Fibroblast of skin of back (primary cell): ENCODE results near the gene TRAF2.

Experiments used
- DNase-seq: peaks from one replicate; pipeline ENCODE4 v3.0.0-alpha.2; 2013

Gene TRAF2

GRCh38 chr9:136913701-136914438, 27.6 kb downstream of the TRAF2 start:
- no peak for DNase-seq

- DNase-seq, result no peak
Measured at GRCh38 chr9:136915632-136916329, 29.5 kb downstream of the TRAF2 start.

- DNase-seq, result no peak
Measured at GRCh38 chr9:136916330-136917184, 30.2 kb downstream of the TRAF2 start.

GRCh38 chr9:136917902-136918301, 31.6 kb downstream of the TRAF2 start:
- DNase-seq, result no peak

GRCh38 chr9:136920069-136920468, 33.8 kb downstream of the TRAF2 start:
- DNase-seq, result no peak

- no peak for DNase-seq
Measured at GRCh38 chr9:136920734-136921231, 34.5 kb downstream of the TRAF2 start.

- no peak for DNase-seq
Measured at GRCh38 chr9:136921307-136921706, 35.0 kb downstream of the TRAF2 start.

GRCh38 chr9:136921718-136922117, 35.4 kb downstream of the TRAF2 start:
- DNase-seq, result no peak

- DNase-seq, result no peak
Measured at GRCh38 chr9:136922540-136922939, 36.2 kb downstream of the TRAF2 start.

GRCh38 chr9:136923881-136924280, 37.6 kb downstream of the TRAF2 start:
- DNase-seq, result no peak

GRCh38 chr9:136925414-136926153, 39.3 kb downstream of the TRAF2 start:
- DNase-seq, result no peak

- no peak for DNase-seq
Measured at GRCh38 chr9:136926154-136926704, 39.9 kb downstream of the TRAF2 start.

GRCh38 chr9:136926749-136927148, 40.4 kb downstream of the TRAF2 start:
- DNase-seq, result no peak

GRCh38 chr9:136927343-136928271, 41.3 kb downstream of the TRAF2 start:
- no peak for DNase-seq

- DNase-seq, result no peak
Measured at GRCh38 chr9:136928591-136928990, 42.3 kb downstream of the TRAF2 start.

- no peak for DNase-seq
Measured at GRCh38 chr9:136930014-136930413, 43.7 kb downstream of the TRAF2 start.

- DNase-seq, result no peak
Measured at GRCh38 chr9:136931611-136932130, 45.4 kb downstream of the TRAF2 start.

- no peak for DNase-seq
Measured at GRCh38 chr9:136934277-136934676, 48.0 kb downstream of the TRAF2 start.

- no peak for DNase-seq
Measured at GRCh38 chr9:136935651-136936050, 49.3 kb downstream of the TRAF2 start.

- DNase-seq, result no peak
Measured at GRCh38 chr9:136936645-136937170, 50.4 kb downstream of the TRAF2 start.
